Stimulated activated CD4-positive, alpha-beta T cell treated with anti-CD3 and anti-CD28 coated beads, Interleukin-4, amount 100 ng/mL, for 24 hours (primary cell): ENCODE results near the gene FRMPD4.

ENCODE experiments used
- DNase-seq: peaks from one replicate; pipeline ENCODE4 v3.0.0-alpha.2; 2020

Gene FRMPD4

DNA sequence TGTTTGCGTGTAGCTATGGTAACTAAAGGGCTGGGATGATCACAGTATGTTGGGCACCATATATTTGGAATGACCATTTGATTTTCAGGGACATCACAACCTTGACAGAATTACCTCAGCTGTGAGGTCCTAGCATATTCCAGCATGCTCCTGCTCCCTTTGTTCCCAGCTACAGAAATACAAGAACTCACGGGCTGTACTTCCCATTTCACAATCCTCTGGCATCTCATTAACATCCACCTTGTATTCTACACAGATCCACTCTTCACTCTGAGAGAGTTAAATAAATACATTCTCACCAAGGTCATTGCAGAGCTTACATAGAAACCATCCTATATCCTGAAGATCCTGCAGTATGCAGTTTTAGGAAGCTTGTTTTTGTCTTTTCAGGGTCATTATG lies 169.7 kb downstream of the FRMPD4 start:
- no peak for DNase-seq

DNA sequence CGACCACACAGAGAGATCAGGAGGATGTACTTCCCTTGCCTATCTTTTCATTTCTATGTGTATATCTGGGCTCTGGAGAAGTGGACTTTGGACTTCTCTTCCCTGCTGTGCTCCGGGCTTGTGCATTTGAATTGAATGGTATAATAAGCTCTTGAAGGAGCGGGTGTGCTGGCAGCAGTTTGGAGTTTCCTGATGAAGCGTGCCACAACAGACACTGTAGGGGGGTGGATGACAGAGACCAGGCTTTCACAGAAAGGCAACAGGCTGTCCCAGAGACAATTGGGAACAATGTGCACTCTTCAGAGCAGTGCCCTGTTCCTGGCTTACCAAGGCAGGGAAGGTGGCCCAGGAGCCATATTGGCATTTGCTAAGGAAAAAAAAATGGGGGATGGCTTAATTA lies 170.1 kb downstream of the FRMPD4 start:
- DNase-seq: no peak

DNA sequence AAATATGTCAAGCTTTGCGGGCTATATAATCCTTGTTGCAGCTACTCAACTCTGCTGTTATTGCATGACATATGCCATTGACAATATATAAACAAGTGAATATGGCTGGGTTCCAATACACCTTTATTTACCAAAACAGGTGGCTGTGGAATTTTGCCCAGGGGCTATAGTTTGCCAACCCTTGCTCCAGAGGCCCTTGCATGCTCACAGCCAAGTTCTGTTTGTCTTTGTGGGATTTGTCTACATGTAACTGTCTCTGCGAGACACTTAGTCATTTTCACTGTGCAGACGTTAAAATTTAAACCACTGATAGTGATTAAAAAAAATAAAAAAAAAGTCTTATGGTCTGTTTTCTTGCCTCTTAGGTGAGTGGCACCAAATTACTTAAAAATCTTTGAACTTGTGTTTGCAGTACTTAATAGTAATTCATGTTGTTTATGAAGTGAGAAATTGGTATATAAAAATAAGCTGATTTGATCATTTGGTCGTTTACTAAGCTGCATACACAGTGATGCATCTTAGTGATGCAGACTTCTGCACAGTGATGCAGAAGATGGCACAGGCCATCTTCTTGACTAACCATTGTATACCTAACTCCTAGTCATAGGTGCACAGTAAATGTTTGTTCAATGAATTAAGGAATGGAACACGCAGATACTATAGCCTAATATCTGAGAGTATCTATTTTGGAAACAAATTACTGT lies 170.9 kb downstream of the FRMPD4 start:
- DNase-seq: no peak

DNA sequence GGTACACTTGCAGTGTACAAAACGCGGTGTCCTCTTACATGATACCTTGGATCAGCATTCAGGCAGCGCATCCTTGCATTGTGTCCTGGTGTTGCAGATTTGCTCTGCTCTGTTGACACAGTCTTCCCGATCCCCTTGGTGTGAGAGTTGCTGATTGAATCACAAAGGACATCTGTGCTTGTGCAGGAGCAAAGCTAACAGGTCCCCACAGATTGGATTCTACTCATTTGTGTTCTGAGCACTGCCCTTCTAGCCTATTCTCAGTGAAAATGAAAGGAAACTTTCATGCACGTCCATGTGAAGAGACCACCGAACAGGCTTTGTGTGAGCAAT lies 171.4 kb downstream of the FRMPD4 start:
- DNase-seq: no peak

DNA sequence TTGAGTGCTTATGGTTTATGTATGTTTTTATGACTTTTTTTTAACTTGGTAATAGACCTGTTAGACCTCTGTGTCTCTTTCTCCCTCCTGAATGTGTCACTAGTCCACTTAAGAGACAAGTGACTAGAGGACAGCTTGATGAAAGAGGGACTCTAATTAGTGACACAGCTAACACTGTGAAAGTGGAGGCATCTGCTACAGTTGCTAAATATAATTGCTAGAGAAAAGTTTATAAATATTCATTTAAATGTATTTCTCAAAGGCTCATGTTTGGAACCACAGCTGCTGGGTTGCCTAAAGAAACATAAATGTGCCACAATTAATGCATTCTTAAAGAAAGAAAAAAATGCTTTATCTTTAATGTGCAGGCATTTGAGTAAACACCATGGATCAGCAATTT lies 176.4 kb downstream of the FRMPD4 start:
- DNase-seq: no peak

DNA sequence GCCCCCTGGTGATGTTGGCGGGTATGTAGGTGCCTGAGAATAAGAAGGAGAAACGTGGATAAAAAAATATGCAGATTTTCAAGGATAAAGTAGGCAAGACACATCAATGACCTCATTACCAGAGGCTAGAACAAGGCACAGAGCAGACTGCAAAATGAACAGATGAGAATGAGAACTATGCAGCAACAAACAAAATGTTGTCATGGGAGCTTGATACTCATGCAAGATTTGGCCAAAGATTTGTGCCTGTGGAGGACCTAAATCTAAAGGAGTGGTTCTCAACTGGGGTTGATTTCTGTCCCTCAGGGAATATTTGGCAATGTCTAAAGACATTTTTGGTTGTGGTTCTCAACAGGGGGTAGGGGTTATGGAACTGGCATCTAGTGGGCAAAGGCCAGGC lies 177.3 kb downstream of the FRMPD4 start:
- DNase-seq: no peak

DNA sequence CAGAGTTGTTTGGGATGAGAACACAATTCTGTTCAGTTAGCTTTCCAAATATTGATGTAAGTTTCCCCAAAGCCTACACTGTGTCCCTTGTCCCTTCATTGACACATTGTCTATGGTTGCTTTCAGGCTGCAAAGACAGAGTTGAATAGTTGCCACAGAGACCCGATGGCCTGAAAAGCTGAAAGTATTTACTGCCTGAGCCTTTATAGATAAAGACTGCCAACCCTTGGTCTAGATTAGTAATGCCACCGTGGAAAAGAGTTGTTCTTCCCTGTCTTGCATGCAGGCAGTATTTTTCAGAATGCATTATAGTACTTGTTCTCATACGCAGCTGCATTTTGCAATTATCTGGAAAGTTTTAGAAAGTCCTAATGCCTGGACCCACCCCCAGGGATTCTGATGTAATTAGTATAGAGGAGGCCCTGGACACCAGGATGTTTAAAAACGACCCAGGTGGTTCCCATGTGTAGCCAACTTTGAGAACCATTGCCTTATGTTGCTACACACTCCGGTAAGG lies 180.8 kb downstream of the FRMPD4 start:
- DNase-seq: no peak

DNA sequence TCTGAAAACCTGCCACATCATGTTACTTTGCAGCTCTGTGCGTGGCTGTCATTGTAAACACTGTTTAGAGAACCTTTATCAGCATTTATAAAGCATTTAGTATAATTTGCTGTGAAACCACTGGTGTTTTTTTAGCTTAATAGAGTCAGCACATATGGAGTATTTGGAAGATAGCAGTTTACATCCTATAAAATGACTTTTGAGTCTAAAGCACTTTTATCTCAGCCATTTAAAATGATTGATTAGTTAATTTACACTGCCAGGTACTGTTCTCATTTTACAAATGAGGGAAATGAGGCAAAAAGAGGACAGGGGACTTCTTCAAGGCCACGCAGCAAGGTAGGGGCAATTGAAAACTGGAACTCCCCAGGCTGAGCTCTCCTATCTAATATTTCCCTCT lies 181.7 kb downstream of the FRMPD4 start:
- no peak for DNase-seq

DNA sequence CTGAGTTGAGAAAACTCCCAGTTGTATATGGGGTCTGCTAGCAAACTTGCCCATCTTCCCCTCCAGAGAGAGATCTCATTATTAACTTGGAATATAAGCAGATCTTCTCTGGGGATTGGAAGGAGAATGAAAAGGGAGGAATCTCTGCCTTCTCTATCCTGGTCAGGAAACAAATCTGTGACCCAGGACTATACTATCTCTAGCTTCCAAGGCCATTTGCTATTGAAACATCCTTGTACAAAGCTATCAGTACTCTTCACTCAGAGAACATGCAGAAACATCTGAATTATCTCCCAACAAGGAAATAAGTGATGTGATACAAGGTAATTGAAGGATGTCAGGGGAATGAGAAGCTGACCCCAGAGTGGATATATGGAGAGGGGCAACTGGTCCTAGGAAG lies 183.8 kb downstream of the FRMPD4 start:
- no peak for DNase-seq

DNA sequence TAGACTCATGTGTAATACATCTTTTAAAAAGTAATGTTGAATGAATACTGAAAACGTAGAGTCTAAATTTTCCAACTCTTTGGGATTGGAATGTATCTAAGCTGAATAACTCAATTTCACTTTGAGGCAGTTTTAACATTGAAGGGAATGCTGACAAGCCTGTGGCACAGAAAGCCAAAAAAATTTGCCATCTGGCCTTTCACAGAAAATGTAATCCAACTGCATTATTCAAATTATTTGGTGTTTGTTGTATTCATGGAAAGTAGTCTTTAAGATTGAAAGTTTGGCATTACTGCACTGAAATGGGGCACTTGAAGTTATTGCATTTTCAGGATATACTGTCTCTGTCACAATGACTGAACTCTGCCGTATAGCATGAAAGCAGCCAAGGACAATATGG lies 186.9 kb downstream of the FRMPD4 start:
- no peak for DNase-seq

DNA sequence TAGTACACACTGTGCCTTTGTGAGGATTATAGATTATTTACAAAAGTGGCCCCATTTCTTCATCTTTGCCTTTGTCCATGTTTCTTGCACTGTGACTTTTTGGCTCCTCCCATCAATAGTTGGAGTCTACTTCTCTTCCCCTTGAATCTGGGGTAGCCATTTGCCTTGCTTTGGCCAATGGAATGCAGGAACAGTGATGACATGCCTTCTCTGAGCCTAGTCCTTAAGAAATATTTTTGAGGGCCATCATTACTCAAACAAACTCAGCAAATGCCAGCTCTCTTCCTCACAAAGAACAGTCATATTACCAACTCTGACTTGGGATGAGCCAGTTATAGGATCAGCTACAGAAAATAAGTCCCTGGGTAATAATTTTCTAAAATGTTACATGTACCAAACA lies 189.6 kb downstream of the FRMPD4 start:
- no peak for DNase-seq

DNA sequence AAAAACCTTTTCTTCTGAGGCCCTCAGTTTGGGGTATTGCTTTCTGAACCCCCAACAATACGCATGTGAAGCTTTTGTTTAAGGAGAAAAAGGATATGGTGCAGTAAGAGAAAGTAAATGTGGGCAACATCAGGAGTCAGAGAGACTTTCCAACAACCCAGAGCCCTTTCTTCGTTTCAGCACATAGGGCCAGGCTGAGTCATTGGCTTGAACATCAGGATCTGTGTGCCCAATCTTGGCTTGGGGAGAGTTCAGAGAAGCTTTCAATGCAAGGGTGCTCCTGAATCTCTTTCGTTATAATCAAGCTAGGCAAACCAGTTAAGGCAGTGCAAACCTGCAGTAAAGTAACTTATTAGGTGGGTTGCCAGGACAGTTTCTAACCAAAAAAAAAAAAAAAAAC lies 191.2 kb downstream of the FRMPD4 start:
- no peak for DNase-seq

DNA sequence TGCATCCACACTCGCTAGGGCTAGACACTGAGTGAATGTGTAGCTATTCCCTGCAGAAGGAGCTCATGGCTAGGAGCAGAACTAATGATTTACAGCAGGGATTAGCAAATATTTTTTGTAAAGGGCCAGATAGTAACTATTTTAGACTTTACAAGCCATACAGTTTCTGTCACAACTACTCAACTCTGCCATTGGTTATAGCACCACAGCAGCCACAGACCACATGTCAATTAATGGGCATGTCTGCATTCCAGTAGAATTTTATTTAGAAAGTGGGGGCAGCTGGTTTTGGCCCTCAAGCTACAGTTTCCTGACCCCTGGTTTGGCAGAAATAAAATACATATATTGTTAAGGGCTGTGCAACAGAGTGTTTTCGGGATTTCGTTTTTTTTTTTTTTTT lies 192.6 kb downstream of the FRMPD4 start:
- DNase-seq: no peak

DNA sequence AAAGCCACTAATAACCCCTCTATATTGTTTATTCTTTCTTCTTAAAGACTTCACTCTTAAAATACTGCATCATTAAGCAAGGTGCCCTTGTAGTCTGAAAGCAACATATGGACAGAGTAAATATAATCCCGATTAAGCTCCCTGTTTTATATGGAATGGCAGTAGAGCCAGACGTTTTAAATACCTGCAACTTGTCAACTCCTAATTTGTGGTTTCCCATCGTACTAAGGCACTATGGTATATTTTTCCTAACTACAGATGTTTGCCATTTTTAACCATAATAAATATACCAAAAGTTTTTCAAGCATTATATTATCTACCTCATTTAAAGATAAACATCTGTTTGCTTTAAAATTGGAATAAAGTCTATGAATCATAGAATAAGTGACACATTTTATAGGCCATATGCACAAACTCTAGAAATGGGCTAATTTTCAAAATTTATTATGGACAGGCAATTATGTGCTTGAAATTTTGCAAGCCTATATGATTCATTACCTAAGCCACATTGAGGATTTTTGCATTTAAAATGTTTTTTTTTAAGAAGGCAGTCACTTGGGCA lies 194.6 kb downstream of the FRMPD4 start:
- DNase-seq: no peak

DNA sequence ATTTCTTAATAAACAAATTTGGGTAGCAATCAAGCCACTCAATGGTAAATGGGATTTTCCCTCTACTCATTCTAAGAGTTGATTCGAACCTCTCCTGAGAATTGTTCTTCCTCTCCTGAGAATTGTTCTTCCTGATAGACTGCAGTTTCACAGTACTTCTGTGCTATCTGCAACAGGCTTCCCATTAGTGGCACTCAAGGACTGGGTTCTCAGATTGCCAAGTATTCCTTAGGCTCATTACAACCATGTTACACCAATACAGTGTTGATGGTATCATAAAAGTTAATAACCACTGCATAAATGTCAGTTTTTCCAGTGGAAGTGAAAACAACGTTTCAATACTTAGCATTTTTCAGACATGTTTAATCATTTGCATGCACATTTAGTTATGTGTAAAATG lies 201.6 kb downstream of the FRMPD4 start:
- DNase-seq: no peak

DNA sequence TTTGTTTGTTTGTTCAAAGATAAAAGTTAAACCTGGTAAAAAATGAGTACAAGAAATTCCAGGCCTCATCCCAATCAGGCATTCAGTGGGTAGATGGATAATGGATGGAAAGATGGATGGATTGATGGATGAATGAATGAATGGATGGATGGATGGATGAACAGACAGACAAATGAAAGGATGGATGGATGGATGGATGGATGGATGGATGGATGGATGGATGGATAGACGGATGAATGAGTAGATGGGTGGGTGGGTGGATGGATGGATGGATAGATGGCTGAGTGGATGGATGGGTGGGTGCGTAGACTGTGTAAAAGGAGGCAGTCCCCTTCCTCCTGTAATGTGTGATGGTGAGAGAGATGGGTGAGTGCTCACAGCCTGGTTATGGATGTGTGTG lies 206.7 kb downstream of the FRMPD4 start:
- no peak for DNase-seq

DNA sequence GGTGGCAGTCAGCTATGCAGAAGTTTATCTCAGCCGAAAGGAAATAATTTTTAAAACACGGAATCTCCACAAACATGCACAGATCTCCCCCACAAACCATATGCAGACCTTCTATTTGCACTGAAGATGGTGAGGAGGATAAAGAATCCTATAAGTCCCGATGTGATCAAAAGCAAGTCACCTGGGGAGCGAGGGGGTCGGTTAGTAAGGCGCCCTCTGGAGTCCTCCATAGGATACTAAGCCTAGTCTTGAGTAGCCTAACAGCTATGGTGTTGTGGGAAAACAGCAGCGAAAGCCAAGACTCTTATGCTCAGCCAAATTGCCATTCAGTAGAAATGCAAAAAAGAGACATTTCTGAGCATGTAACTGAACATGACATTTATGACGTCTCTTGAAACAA lies 210.9 kb downstream of the FRMPD4 start:
- no peak for DNase-seq

DNA sequence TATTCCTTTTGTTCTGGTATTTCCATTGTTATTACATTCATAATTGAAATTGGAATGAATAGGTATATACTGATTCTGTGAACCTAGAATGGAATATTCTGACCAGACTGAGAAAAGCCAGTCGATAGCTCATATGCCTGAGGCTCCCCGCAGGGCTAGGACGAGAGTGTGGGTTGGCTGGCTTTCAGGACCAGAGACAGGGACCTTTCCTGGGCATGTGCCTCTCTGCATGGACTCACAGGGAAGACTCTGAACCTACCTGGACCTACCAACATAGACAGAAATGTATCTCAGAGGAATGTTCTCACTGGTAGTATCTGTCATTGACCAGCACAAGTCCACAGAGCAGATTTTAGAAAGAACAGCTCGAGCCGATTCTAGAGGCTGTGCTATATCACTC lies 214.6 kb downstream of the FRMPD4 start:
- DNase-seq: no peak

DNA sequence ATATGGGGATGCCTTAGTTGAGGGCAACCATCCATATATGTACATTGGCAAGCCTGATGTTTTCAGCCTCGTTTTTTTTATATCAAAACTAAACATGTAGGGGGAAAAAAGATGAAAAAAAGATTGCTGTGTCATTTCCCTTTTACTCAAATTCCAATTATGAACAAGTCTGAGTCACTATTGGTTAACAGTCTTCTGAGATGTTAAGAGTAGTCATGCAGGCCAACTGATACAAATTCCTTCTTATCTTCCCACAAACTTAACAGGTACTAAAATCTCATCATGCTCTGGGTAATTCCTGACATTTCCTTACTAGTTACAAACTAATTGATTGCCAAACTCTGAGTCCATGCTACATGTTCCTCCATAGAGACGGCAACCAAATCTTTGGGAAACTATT lies 222.1 kb downstream of the FRMPD4 start:
- DNase-seq: no peak

DNA sequence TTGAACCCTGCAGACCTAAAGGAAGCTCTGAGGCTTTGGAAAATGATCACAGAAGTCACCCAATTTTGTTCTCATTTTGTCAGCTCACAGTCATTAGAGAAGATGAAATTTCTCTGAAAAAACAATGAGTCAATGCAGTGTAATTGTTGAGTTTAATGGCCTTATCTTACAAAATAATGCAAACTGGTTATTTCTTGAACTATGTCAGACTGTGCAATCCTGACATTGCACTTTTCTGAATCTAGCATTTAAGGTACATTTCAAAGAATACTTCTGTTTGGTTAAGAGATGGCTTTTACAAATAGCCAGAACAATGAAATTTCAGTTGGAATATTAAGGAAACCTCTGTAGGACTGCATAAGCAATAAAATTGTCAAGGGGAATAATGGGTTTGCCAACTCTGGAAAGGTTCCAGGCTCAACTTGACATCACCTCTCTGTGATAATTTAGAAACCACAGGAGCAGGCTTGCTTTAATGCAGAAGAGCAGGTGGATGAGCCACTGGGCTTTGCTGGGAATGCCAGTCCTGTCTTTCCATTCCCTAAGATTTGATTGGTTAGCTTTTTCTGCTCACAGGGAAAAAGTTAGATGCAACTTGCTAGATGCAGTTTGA lies 222.8 kb downstream of the FRMPD4 start:
- DNase-seq: no peak

DNA sequence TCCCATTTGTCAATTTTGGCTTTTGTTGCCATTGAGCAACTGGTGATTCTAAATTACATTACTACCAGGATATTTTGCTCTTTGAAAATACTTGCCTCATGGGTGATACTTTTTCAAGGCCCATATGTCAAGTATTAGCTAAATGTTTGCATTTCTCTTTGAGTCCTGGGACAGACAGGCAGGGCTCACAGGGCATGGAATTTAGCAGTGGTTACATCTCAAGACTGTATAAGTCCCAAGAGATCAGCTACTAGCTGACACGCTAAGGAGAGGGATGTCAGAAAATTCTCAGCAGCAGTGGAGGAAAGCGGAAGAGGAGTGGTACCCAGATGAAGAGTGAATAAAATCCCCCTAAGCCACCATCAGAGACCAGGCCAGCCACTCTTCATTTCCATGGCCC lies 224.9 kb downstream of the FRMPD4 start:
- DNase-seq: no peak

DNA sequence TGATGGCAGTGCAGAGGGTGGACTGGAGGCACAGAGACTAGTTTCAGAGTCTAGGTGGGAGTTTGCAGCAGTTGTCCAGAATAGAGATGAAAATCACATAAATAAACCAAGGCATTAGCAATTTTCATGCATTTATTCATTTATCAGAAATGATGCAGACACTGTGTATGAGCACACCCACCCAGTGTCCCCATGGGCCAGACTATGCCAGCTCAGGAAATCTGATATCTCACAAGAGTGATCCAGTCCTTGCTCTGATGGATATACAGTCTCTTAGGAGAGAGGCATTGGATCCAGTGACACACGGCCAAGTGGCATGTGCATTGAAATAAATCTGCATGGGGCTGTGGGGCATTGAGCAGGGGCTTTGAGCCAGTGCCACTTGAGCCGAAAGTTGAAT lies 228.2 kb downstream of the FRMPD4 start:
- DNase-seq: no peak

DNA sequence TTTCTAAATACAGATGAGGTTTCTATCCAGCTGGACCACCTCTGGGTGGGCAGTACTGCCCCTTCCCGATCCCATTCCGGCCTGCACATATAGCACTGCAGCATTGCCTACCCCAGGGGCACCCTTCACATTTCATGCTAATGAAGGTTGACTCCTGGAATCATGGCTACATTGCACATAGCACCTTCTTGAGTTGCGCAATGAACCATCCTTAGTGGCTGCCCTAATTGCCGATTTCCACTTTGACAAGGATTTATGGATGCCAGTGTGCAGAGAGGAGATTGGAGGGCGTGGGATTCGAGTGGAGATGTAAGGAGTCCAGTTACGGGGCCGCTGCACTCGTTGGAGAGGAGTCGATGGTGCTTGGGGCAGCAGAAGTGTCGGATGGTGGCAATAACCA lies 229.0 kb downstream of the FRMPD4 start:
- DNase-seq: no peak

DNA sequence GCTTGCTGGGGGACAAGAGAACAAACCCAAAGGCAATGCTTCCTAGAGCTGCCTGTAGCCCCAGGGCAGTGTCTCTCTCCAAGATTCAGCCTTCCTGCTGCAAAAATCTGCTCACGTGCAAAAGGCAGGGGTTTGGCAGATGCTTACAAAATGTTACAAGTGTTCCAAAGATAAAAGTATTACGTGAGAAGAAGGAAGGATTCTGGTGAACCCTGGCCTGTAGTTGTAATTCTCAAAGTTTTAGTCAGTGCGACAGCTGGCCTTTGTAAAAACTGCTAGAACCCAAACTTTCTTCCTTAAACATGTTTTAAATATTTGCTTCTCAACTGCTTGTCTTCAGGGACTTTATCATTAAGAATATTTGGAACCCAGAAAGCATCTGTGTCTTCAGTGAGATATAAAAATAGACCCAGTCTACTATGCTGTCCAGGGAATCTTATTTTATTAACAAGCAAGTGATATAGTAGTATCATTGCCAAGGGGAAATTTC lies 232.3 kb downstream of the FRMPD4 start:
- no peak for DNase-seq

DNA sequence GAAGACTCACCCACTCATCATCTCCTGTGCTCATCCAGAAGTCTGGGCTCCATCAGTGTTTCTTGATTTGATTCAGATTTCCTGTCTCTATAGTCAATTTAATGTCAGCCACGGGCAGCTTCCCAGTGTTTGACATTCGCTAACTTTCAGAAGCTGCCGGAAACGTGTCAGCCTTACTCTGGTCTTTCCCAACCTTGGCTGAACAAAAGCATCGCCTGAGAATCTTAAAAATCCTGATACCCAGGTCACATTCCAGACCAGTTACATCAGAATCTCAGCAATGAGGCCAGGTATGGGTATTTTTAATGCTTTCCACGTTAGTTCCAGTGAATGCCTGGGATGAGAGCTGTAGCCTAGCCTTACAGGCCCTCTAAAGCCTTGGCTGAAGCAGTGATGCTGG lies 233.8 kb downstream of the FRMPD4 start:
- no peak for DNase-seq
